ENCODE results near the gene ADM2. TPM values are rescaled to one million over a fixed set of nuclear protein-coding genes. Genes with fewer than 3 reads are reported as not detected.

The ADM2 gene
- total RNA-seq, 1 donor: 2.6 TPM

DNA sequence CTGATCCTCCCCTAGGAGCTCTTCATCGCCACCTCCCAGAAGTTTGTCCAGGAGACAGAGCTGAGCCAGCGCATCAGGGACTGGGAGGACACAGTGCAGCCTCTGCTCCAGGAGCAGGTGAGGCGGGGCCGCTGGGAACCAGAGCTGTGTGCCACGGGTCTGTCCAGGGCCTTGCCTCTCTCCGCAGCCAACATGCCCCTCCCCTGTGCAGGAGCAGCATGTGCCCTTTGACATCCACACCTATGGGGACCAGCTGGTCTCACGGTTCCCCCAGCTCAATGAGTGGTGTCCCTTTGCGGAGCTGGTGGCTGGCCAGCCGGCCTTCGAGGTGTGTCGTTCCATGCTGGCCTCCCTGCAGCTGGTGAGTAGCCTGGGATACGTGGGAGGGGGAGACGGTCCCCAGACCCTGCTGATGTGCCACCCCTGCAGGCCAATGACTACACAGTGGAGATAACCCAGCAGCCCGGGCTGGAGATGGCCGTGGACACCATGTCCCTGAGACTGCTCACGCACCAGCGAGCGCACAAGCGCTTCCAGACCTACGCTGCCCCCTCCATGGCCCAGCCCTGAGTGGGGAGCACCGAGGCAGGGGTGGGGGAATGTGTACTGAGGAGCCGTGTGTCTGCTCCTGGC is 41.6 kb downstream of the ADM2 start:
- DNase-seq (ENCODE audit: low read depth): no peak
- TF ChIP-seq, protein P1, sequence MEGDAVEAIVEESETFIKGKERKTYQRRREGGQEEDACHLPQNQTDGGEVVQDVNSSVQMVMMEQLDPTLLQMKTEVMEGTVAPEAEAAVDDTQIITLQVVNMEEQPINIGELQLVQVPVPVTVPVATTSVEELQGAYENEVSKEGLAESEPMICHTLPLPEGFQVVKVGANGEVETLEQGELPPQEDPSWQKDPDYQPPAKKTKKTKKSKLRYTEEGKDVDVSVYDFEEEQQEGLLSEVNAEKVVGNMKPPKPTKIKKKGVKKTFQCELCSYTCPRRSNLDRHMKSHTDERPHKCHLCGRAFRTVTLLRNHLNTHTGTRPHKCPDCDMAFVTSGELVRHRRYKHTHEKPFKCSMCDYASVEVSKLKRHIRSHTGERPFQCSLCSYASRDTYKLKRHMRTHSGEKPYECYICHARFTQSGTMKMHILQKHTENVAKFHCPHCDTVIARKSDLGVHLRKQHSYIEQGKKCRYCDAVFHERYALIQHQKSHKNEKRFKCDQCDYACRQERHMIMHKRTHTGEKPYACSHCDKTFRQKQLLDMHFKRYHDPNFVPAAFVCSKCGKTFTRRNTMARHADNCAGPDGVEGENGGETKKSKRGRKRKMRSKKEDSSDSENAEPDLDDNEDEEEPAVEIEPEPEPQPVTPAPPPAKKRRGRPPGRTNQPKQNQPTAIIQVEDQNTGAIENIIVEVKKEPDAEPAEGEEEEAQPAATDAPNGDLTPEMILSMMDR (IDR thresholded peaks at IDR 0.05; ENCODE audit: insufficient read depth, low read depth, low read length): no peak

DNA sequence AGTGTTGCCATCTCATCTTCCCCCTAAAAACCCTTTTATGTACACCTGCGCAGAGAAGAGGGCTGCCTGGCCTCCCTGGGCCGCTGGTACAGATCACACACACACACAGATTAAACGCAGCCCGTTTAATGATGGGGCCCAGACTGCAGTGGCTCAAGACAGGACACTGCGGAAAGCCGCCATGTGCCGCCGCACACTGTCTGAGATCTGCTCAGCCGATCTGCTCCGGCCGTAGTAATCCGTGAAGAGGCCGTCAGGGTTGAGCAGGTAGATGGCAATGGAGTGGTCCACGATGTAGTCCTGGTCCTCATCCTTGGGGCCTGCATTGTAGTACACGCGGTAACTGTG is 42.1 kb downstream of the ADM2 start:
- H3K4me3 ChIP-seq (ENCODE audit: low read depth, low read length): no peak overlapping the region
- no peak for DNase-seq (ENCODE audit: low read depth)
- TF ChIP-seq, protein P1 (IDR thresholded peaks at IDR 0.05; ENCODE audit: insufficient read depth, low read depth, low read length): no peak

More for the DNA sequence above, 41.6 kb downstream of the ADM2 start:
- H3K4me3 ChIP-seq (ENCODE audit: low read depth, low read length): no peak overlapping the region

DNA sequence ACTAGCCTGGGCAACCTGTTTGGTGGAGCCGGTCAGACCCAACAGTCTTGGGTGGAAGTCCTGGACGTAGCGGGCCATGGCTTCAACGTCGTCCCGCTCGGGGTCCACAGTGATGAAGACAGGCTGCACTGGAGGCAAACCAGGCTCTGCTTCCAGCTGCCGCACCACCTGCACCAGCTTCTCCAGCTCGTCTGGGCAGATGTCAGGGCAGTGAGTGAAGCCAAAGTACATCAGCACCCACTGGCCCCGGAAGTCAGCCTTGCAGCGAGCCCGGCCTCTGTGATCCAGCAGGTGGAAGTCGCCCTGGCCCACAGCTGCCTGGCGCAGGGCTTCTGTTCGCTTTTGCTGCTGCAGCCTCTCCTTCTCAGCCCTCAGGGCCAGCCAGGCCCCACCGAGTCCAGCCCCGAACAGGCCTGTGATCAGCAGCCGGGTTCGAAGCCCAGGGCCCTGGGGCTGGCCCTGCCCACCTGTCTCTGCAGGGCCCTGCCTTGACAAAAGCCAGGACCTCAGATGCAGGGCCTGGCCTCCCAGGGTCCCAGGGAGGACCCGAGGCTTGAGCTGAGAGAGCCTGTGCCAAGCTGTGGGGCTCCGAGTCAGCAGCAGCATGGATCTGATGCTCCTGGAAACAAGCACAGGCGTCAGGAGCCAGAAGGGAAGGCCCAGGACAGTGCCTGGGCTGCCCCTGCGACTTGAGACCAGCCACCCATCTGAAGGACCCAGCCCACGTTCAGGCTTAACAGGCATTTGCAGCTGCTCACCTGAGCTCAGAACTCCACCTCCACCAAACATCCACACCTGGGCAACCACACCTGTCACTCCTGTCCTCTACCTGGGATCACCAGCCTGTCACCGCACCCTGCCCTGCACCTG is 42.7 kb downstream of the ADM2 start:
- H3K4me3 ChIP-seq (ENCODE audit: low read depth, low read length): peak overlapping the region; percentile 71
- TF ChIP-seq, protein P1 (IDR thresholded peaks at IDR 0.05; ENCODE audit: insufficient read depth, low read depth, low read length): no peak
- DNase-seq (ENCODE audit: low read depth): no peak

DNA sequence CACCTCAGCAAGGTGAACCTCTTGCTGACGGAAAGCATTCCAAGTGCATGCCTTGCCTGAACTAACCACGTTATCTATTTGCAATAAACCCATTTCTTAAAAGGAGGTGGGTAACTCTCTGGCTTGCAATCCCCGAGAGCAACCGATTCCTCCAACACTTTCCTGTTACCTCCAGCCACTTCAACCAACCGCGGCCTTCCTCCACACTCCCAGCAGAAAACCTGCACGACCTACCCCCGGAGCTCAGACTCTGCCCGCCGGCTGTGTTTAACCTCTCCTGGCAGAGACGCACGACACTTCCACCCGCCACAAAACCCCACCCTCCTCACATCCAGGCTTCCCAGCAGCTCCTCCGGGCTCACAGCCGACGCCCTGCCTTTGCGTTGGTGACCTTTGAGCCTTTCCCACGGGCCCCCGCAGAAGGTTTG is 43.3 kb downstream of the ADM2 start:
- TF ChIP-seq, protein P1 (IDR thresholded peaks at IDR 0.05; ENCODE audit: insufficient read depth, low read depth, low read length): no peak
- DNase-seq (ENCODE audit: low read depth): no peak
- H3K4me3 ChIP-seq (ENCODE audit: low read depth, low read length): peak overlapping the region; percentile 71

DNA sequence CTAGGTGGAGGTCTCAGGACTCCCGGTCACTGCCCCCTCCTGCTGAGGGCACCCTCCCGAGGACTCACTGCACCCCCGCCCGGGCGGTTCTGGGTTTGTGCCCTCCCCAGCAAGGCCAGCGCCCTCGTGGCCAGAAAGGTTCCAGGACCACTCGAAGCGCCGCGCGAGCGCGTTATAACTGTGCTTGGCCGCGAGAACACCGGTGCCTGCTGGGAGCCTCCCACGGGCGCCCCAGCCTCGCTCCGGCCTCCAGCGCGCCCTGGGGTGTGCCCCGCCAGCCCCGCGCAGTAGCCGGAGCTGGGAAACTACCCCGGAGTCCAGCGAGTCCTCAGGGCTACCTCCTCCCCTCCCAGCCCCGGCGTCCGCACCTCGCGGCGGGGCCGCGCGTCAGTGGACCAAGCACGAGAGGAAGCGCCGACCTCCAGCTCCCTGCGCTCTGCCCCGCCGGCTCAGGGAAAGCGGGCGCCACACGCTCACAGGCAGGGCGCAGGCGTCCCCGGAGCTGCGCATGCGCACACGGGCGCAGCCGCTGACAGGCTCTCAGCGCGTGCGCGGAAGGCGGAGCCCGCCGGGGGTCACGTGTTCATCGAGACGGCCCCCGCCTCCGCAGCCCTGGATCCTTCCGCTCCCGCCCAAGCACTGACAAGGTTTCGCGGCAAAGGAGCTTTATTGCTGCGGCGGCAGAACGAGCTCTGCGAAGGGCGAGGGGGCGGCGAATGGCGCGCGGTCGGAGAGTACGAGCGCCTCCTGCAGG is 43.9 kb downstream of the ADM2 start, which contains the start of gene SCO2:
TSS of gene SCO2 (minus strand) at position 495 of the 754 bp plus-strand sequence. CDS start 1,187 bp downstream, outside the sequence.
- DNase-seq (ENCODE audit: low read depth): peak; percentile 97

DNA sequence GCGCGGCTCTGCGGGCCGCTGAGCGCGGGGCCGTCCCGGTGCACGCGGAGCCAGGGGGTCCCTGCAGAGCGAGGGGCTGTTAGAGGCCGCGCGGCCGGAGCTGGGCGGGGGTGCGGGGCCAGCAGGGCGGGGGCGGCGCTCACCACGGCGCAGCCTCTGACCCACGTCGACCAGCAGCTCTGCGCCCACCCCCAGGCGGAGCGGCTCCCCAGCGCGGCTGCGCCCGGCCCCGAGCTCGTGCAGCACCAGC is 44.4 kb downstream of the ADM2 start:
- DNase-seq (ENCODE audit: low read depth): no peak
- peak overlapping the region; percentile 71 for H3K4me3 ChIP-seq (ENCODE audit: low read depth, low read length)
- TF ChIP-seq, protein P1 (IDR thresholded peaks at IDR 0.05; ENCODE audit: insufficient read depth, low read depth, low read length): no peak

More for the DNA sequence above, 43.9 kb downstream of the ADM2 start, which contains the start of gene SCO2:
- TF ChIP-seq, protein P1 (IDR thresholded peaks at IDR 0.05; ENCODE audit: insufficient read depth, low read depth, low read length): peak; percentile 54
- peak within 1 kb of the TSS; percentile 71 for H3K4me3 ChIP-seq (ENCODE audit: low read depth, low read length)

Measured in fibroblast of villous mesenchyme (primary cell).